ENCODE measurements around the gene CD302.
"Not testable (repeated sequence)": the region's sequence is repeated elsewhere in the genome, so short reads cannot be mapped to it uniquely, and the experiment has no call there.

CD302 gene

DNA sequence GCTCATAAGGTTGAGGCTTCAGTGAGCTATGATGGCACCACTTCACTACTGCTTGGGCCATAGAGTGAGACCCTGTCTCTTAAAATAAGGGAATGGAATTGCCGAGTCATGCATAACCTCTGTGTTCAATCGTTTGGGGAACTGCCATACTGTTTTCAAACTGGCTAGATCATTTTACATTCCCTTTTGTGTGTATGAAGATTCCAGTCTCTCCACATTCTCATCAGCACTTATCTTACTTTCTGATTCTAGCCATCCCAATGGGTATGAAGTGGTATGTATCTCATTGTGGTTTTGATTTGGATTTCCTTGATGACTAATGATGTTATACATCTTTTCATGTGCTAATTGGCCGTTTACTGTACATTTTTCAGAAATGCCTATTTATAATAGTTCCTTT lies 62.0 kb downstream of the CD302 start:
- in situ Hi-C loops (cut with HindIII; ENCODE audit: low sequenced_read_pairs): no loop called here
- H3K4me3 ChIP-seq (ENCODE audit: low read depth, low read length): no peak overlapping the region
- TF ChIP-seq, protein P1, sequence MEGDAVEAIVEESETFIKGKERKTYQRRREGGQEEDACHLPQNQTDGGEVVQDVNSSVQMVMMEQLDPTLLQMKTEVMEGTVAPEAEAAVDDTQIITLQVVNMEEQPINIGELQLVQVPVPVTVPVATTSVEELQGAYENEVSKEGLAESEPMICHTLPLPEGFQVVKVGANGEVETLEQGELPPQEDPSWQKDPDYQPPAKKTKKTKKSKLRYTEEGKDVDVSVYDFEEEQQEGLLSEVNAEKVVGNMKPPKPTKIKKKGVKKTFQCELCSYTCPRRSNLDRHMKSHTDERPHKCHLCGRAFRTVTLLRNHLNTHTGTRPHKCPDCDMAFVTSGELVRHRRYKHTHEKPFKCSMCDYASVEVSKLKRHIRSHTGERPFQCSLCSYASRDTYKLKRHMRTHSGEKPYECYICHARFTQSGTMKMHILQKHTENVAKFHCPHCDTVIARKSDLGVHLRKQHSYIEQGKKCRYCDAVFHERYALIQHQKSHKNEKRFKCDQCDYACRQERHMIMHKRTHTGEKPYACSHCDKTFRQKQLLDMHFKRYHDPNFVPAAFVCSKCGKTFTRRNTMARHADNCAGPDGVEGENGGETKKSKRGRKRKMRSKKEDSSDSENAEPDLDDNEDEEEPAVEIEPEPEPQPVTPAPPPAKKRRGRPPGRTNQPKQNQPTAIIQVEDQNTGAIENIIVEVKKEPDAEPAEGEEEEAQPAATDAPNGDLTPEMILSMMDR (IDR thresholded peaks at IDR 0.05; ENCODE audit: low read depth, low read length, missing control alignments): no peak
- no peak for DNase-seq (ENCODE audit: low read depth)

DNA sequence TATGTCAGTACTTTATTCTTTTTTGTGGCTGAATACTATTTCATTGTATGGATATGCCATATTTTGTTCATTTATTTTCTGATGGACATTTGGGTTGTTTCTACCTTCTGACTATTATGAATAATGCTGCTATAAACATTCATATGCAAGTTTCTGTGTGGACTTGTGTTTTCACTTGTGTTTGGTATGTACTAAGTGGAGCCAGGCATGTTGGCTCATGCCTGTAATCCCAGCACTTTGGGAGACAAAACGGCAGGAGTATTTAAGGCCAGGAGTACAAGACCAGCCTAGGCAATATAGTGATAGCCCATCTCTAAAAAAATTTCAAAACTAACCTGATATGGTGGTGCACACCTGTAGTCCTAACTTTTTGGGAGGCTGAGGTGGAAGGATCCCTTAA lies 62.4 kb downstream of the CD302 start:
- in situ Hi-C loops (cut with HindIII; ENCODE audit: low sequenced_read_pairs): no loop called here
- TF ChIP-seq, protein P1 (IDR thresholded peaks at IDR 0.05; ENCODE audit: low read depth, low read length, missing control alignments): no peak
- no peak for DNase-seq (ENCODE audit: low read depth)
- H3K4me3 ChIP-seq (ENCODE audit: low read depth, low read length): no peak overlapping the region

- TF ChIP-seq, protein P1 (IDR thresholded peaks at IDR 0.05; ENCODE audit: low read depth, low read length, missing control alignments): no peak
- in situ Hi-C loops (cut with HindIII; ENCODE audit: low sequenced_read_pairs): no loop called here
- H3K4me3 ChIP-seq (ENCODE audit: low read depth, low read length): no peak overlapping the region
- DNase-seq (ENCODE audit: low read depth): no peak
Observed at GRCh38 chr2:159728629-159729028, 69.4 kb downstream of the CD302 start.

DNA sequence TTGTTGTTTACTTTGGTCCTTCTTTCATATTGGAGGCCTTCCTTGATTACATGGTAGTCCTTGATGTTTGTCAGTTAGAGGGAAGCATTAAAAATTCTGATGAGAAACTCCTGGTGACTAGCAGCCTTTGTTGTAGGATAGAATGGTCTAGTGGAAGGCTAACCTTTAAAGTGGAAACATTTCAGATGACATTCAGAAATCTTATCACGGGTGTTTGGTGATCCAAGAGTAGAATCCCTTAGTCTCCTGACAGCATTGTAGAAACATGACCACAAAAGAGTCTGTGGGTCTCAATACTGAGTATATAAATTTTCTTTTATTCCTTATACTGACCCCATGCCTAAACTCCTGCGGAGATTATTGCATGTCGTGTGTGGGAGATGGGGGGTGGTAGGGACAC lies 72.3 kb downstream of the CD302 start:
- no peak for DNase-seq (ENCODE audit: low read depth)
- TF ChIP-seq, protein P1 (IDR thresholded peaks at IDR 0.05; ENCODE audit: low read depth, low read length, missing control alignments): no peak
- in situ Hi-C loops (cut with HindIII; ENCODE audit: low sequenced_read_pairs): no loop called here
- H3K4me3 ChIP-seq (ENCODE audit: low read depth, low read length): no peak overlapping the region

DNA sequence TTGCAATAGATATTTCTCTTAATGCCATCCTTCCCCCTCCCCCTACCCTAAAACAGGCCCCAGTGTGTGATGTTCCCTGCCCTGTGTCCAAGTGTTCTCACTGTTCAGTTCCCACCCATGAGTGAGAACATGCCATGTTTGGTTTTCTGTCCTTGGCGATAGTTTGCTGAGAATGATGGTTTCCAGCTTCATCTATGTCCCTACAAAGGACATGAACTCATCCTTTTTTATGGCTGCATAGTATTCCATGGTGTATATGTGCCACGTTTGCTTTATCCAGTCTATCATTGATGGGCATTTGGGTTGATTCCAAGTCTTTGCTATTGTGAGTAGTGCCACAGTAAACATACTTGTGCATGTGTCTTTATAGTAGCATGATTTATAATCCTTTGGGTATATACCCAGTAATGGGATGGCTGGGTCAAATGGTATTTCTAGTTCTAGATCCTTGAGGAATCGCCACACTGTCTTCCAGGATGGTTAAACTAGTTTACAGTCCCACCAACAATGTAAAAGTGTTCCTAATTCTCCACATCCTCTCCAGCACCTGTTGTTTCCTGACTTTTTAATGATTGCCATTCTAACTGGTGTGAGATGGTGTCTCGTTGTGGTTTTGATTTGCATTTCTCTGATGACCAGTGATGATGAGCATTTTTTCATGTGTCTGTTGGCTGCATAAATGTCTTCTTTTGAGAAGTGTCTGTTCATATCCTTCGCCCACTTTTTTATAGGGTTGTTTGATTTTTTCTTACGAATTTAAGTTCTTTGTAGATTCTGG lies 73.0 kb downstream of the CD302 start:
- in situ Hi-C loops (cut with HindIII; ENCODE audit: low sequenced_read_pairs); DNase-seq (ENCODE audit: low read depth); H3K4me3 ChIP-seq (ENCODE audit: low read depth, low read length): not testable (repeated sequence)

DNA sequence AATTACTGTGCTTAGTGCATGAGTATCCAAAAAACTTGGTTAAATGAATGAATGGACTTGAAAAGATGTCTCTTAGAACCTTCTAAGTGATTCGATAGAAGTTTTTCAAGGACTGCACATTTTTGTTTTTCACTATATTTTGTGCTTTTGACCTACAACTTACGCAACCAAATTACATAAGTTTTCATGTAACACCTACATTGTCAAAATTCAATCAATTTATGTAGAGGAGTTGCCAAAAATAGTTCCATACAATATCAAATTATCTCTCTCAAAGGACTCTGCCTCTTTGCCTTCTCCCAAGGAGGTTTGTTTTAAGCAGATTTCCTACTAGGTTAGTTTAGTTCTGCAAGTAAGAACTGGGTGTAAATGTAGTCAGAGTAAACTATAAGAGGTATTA lies 75.4 kb downstream of the CD302 start:
- TF ChIP-seq, protein P1 (IDR thresholded peaks at IDR 0.05; ENCODE audit: low read depth, low read length, missing control alignments): no peak
- no peak for DNase-seq (ENCODE audit: low read depth)
- in situ Hi-C loops (cut with HindIII; ENCODE audit: low sequenced_read_pairs): no loop called here
- H3K4me3 ChIP-seq (ENCODE audit: low read depth, low read length): no peak overlapping the region

GRCh38 chr2:159720676-159721075 lies 77.3 kb downstream of the CD302 start:
- in situ Hi-C loops (cut with HindIII; ENCODE audit: low sequenced_read_pairs): no loop called here

More at GRCh38 chr2:159720676-159721075, 77.3 kb downstream of the CD302 start:
- H3K4me3 ChIP-seq (ENCODE audit: low read depth, low read length): no peak overlapping the region
- DNase-seq (ENCODE audit: low read depth): no peak
- TF ChIP-seq, protein P1 (IDR thresholded peaks at IDR 0.05; ENCODE audit: low read depth, low read length, missing control alignments): no peak

All from astrocyte of the cerebellum (primary cell).